Skeletal muscle satellite cell (primary cell): Measurements from ENCODE around the gene SPACA7. TPM values are rescaled to one million over a fixed set of nuclear protein-coding genes. Genes with fewer than 3 reads are reported as not detected.

Experiments
- H3K27me3 ChIP-seq: 2 replicates; pipeline ENCODE4 v1.7.0; 2013; ENCODE audit warnings: low read length; ENCODE audit not compliant: control insufficient read depth, insufficient read depth
- H3K36me3 ChIP-seq: 2 replicates; pipeline ENCODE4 v1.7.0; 2013; ENCODE audit warnings: mild to moderate bottlenecking, control low read depth, low read length; ENCODE audit not compliant: insufficient read depth
- H3K4me1 ChIP-seq: 2 replicates; pipeline ENCODE4 v1.7.0; 2013; ENCODE audit warnings: low read length; ENCODE audit not compliant: control insufficient read depth, insufficient read depth
- H3K4me2 ChIP-seq: 2 replicates; pipeline ENCODE4 v1.7.0; 2013; ENCODE audit warnings: mild to moderate bottlenecking, low read length
- H3K4me3 ChIP-seq: 2 replicates; pipeline ENCODE4 v1.7.0; 2013; ENCODE audit warnings: low read length
- H3K9ac ChIP-seq: 2 replicates; pipeline ENCODE4 v1.7.0; 2013; ENCODE audit warnings: mild to moderate bottlenecking, low read depth, low read length, moderate library complexity
- H3K9me3 ChIP-seq: replicated peaks from 2 replicates; pipeline ENCODE4 v1.7.0; 2013; ENCODE audit warnings: mild to moderate bottlenecking, control low read depth, low read length
- total RNA-seq: library from RNA; depleted of rRNA; stranded (reverse); fragments of >200 nt; gene quantifications from 2 replicates; pipeline ENCODE4 v1.2.3, GENCODE V29; 2012; rRNA removed

The SPACA7 gene, protein sequence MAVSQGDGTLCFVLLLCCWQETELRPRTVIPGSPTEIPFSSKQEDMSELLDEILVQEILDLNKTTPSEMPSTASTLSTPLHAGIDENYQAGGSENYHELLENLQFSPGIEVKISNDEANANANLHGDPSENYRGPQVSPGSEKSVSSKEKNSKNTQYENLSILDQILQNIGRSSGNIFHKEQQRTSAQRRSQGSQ
- total RNA-seq = not detected in 2 replicates

DNA sequence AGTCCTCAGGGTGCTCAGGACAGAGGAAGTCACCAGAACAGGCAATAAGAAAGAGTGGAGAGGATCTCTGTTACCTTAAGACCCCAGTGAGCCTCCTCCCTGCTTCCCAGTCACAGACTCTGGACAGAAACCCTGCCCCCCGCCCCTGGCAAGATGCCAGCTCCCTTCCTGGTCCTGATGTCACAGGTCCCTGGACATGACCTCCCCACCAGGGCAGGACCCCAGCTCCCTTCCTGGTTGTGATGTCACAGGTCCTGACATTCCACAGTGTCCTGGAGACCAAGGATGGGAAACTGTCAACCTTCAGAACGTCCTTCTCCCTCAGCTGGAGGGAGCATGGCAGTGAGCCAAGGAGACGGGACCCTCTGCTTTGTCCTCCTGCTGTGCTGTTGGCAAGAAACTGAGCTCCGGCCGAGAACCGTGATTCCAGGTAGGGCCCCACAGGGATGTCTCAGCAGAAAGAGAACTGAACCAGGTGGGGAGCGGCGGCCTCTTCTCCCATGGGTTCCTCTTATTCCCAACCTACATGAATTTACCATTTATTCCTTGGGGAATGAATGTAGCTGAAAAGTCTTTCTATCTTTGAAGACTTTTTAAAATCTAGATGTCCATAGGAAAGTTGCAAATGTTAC is at the start of gene SPACA7:
TSS of gene SPACA7 (plus strand) at position 306 of the 632 bp plus-strand sequence. CDS start at position 337, 31 bp downstream.
- Histone ChIP-seq H3K9ac (no peak within 1 kb of the TSS), H3K4me3 (no peak within 1 kb of the TSS), H3K36me3 (no peaks in the 10 kb centered on the region), H3K27me3 (no peaks in the 10 kb centered on the region), H3K4me1 (no peaks in the 10 kb centered on the region), H3K9me3 (peaks cover 10% of the 10 kb centered on the region), H3K4me2 (no peak within 1 kb of the TSS)

DNA sequence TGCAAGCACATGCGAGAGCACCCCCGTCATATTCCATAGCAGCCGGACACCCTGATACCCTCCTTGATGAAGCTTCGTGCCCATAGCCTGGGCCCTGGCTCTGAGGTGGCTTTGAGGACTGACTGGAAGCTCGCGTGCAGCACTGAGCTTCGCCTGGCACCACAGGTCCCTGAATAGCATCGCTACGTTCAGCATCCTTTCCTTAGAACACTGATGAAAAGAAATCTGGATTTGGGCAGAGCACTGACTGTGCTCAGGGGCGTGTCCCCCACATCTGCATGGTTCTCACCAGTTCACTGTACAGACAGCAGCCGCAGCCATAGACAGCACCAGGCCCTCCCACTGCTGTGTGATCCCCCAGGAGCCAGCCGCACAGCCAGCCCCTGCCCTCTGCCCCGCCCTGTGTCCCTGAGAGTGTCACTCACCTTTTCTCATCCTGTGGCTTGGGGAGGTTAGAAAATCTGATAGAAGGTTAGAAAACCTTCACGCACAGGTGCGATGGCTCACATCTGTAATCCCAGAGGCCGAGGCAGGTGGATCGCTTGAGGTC is 49.3 kb upstream of the SPACA7 start:
- H3K36me3 ChIP-seq = no peaks in the 10 kb centered on the region
- H3K4me2 ChIP-seq = no peak overlapping the region
- no peak overlapping the region for H3K4me3 ChIP-seq
- no peak overlapping the region for H3K9ac ChIP-seq
- no peaks in the 10 kb centered on the region for H3K4me1 ChIP-seq
- peaks cover 7% of the 10 kb centered on the region for H3K27me3 ChIP-seq
- peaks cover 2% of the 10 kb centered on the region for H3K9me3 ChIP-seq

DNA sequence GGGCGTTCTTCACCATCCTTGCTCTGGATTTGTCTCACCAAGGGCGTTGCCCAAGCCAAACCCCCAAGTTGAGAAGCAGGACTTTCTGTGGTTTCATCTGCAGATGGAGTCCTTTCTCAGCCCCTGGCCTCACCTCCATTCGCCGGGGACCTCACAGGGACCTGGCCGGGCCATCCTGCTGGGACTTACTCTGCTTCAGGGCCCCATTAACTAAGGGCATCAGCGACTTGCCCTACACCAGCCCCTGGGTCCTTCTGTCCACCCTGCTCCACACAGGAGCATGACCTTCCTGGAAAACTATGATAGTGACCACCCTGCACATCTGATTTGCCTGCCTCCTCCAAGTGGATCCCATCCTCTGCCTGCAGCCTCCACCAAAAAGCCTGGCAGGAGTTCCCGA is 47.2 kb upstream of the SPACA7 start:
- H3K27me3 ChIP-seq = peaks cover 7% of the 10 kb centered on the region
- H3K36me3 ChIP-seq = no peaks in the 10 kb centered on the region
- H3K9ac ChIP-seq = no peak overlapping the region
- H3K4me2 ChIP-seq = no peak overlapping the region
- H3K4me1 ChIP-seq = no peaks in the 10 kb centered on the region
- H3K9me3 ChIP-seq = peaks cover 2% of the 10 kb centered on the region
- H3K4me3 ChIP-seq = no peak overlapping the region

DNA sequence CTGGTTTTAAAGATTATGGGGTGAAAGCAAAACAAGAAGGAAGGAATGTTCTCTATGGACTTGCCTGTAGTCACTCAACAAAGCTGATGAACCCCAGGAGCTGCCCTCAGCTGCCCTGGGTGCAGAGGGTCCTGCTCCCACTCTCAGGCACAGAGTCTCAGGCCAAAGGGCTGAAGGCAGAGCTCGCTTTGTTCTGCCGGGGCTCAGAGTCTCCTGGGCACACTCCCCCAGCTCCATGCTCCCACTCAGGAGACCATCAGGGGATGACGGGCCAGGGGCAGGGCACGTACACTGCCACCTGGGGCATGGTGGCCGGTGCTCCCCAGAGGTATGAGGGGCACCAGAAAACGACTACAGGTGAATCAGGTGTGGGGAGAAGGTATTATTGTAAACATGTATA is 46.8 kb upstream of the SPACA7 start:
- Histone ChIP-seq H3K27me3 (peaks cover 7% of the 10 kb centered on the region), H3K9me3 (peaks cover 2% of the 10 kb centered on the region), H3K4me1 (no peaks in the 10 kb centered on the region), H3K4me3 (no peak overlapping the region), H3K36me3 (no peaks in the 10 kb centered on the region), H3K9ac (no peak overlapping the region), H3K4me2 (no peak overlapping the region)

DNA sequence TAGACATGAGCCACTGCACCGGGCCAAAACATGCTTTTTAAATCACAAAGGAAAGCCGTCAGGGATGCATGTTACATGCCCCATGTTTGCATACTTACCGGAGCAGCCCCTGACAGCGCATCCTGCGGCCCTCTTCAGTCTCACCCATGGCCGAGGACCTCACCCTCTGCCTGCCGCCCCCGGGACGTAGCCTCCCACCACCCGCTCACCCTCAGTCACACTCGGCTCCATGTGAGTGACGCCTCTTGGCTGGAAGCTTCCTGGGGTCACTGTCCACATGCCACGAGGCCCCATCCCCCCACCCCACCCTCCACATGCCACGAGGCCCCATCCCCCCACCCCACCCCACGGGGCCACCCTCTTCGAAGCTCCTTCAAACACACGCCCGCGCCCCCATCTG is 46.1 kb upstream of the SPACA7 start:
- Histone ChIP-seq H3K4me2 (no peak overlapping the region), H3K36me3 (no peaks in the 10 kb centered on the region), H3K9ac (no peak overlapping the region), H3K4me3 (no peak overlapping the region), H3K4me1 (no peaks in the 10 kb centered on the region), H3K27me3 (peaks cover 7% of the 10 kb centered on the region), H3K9me3 (peaks cover 2% of the 10 kb centered on the region)

DNA sequence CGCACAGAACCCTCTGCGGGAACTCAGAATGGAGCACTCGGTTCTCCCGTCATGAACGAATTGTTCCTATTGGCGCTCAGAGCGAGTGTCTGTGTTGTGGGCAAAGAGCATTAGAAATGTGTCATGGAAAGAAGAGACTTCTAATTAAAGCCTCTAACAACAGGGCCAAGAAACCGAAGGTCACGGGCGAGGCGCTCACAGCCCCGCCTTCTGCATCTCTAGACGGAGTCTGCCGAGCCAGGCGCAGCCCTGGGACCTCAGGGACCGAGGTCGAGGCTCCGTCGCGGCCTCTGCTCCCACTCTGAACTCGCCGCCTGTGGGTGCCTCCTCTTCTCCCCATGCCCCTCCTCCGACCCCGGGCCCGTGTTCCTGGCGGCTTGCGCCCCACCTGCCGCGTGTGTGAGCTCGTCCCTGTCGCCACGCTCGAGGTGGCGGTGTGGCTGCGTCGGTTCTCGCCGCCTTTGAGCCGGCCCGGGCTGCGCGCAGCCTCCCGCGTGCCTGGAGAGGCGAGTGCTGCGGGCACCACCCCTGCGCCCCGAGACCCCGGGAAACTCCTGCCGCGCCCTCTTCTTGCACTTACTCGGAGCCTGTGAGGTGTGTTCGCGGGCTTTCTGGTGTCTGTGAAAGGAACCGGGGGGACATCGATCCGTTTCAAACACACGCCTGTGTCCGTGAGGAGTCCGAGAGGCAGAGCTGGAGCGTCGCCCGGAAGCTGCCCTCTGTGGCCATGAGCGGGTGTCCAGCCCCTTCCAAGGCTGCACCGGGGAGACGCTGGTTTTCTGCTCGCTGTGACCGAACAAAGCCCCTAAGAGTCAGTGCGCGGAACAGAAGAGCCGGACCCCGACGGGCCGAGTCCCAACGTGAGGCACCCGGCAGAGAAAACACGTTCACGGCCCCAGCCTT is 45.4 kb upstream of the SPACA7 start:
- no peaks in the 10 kb centered on the region for H3K4me1 ChIP-seq
- H3K4me3 ChIP-seq = no peak overlapping the region
- peaks cover 1% of the 10 kb centered on the region for H3K9me3 ChIP-seq
- H3K9ac ChIP-seq = no peak overlapping the region
- H3K27me3 ChIP-seq = peaks cover 7% of the 10 kb centered on the region
- no peaks in the 10 kb centered on the region for H3K36me3 ChIP-seq
- no peak overlapping the region for H3K4me2 ChIP-seq

DNA sequence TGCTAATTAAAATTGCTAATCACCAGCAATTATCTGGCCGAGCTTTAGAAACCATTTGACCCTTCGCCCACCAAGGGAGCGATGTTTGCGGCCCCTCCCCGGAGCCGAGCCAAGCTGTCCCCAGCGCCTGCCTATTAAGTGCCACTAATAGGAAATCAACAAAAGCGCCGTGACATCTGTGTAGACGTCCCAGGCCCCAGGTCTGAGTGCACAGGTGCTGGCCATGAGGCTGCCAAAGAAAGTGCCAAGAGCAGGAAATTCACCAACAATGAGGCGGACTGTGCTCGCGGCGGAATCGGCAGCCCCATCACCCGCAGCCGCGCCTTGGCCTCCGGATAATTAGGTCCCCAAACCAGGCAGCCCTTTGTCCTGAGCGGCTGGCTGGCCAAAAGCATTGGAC is 44.5 kb upstream of the SPACA7 start:
- H3K4me2 ChIP-seq = no peak overlapping the region
- H3K27me3 ChIP-seq = peaks cover 7% of the 10 kb centered on the region
- no peaks in the 10 kb centered on the region for H3K36me3 ChIP-seq

DNA sequence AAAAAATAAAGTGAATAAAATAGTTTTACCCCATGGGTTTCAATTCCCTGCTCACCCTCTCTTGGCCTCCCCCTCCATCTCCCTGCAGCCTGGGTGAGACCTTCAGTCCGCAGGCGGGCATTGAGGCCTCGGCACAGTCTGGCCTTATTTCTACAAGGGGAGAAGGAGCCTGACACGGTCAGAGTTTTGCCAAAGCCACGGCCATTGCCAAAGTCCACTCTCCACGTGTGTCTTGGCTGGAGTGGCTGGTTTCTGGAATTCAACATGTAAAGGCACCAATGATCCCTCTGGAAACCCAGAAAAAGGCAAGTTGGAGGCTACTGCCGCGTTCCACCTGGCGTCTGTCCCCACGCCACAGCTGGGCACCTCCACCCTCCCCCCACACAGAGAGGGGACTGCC is 43.4 kb upstream of the SPACA7 start:
- H3K4me3 ChIP-seq = no peak overlapping the region
- H3K27me3 ChIP-seq = peaks cover 7% of the 10 kb centered on the region
- no peaks in the 10 kb centered on the region for H3K4me1 ChIP-seq
- H3K9ac ChIP-seq = no peak overlapping the region
- no peaks in the 10 kb centered on the region for H3K36me3 ChIP-seq
- H3K4me2 ChIP-seq = no peak overlapping the region
- H3K9me3 ChIP-seq = no peaks in the 10 kb centered on the region

More for the DNA sequence above, 44.5 kb upstream of the SPACA7 start:
- Histone ChIP-seq H3K9me3 (no peaks in the 10 kb centered on the region), H3K9ac (no peak overlapping the region), H3K4me3 (no peak overlapping the region), H3K4me1 (no peaks in the 10 kb centered on the region)

DNA sequence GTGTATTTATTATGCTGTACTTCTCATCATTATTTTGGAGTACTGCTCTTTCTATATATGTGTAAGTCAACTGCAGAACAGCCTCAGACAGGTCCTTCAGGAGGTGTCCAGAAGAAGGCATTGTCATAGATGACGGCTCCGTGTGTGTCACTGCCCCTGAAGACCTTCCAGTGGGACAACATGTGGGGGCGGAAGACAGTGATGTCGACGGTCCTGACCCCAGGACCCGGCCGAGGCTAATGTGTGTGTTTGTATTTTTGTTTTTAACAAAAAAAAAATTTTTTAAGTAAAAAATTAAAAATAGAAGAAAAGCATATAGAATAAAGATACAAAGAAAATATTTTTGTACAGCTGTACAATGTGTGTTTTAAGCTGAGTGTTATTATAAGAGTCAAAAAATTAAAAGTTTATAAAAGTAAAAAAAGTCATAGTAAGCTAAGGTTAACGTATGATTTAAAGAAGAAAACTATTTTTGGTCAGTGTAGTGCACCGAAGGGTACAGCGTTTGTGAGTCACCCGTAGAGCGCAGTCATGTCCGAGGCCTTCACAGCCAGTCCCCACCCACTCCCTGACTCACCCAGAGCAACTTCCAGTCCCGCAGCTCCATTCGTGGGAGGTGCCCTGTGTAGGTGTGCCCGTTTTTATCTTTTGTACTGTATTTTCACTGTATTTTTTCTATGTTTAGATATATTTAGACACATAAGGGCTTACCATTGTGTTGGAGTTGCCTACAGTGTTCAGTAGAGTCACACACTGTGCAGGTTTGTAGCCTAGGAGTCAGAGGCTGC is 42.2 kb upstream of the SPACA7 start:
- Histone ChIP-seq H3K36me3 (no peaks in the 10 kb centered on the region), H3K4me3 (no peak overlapping the region), H3K4me1 (no peaks in the 10 kb centered on the region), H3K9ac (no peak overlapping the region), H3K27me3 (peaks cover 7% of the 10 kb centered on the region), H3K9me3 (no peaks in the 10 kb centered on the region), H3K4me2 (no peak overlapping the region)

DNA sequence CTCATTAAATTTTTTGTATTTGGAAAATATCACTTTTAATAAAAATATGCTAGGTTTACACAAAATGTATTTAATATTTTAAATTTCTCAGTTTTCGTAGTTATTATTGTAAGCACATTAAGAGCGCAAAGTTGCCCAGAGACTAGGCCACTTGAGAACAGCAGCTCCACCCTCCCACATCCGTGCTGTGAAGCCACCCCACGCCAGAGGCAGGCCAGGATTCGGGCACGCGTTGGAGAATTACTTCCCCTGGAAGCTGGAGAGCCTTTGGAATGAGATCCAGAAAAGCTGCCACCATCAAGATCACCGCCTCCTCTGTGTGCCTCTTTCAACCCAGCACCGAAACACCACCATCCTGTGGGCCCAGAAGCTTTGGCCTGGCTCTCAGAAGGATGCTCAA is 41.0 kb upstream of the SPACA7 start:
- peaks cover 7% of the 10 kb centered on the region for H3K27me3 ChIP-seq

DNA sequence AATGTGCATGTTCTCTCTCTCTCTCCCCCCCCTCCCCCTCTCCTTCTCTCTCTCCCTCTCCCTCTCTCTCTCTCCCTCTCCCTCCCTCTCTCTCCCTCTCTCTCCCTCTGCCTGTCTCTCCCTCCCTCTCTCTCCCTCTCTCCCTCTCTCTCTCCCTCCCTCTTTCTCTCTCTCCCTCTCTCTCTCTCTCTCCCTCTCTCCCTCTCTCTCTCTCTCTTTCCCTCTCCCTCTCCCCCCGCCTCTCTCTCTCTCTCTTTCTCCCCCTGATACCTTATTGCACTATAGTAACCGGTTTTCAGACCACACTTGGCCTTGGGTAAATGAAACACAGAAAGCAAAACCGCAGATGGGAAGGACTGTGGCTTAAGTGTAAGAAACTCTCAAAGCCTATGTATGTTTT is 34.7 kb upstream of the SPACA7 start:
- Histone ChIP-seq H3K4me1 (no peaks in the 10 kb centered on the region), H3K36me3 (no peaks in the 10 kb centered on the region), H3K9me3 (no peaks in the 10 kb centered on the region), H3K9ac (no peak overlapping the region), H3K4me3 (no peak overlapping the region), H3K27me3 (peaks cover 1% of the 10 kb centered on the region), H3K4me2 (no peak overlapping the region)

More for the DNA sequence above, 41.0 kb upstream of the SPACA7 start:
- no peak overlapping the region for H3K4me3 ChIP-seq
- H3K4me2 ChIP-seq = no peak overlapping the region
- no peak overlapping the region for H3K9ac ChIP-seq
- H3K9me3 ChIP-seq = no peaks in the 10 kb centered on the region
- H3K4me1 ChIP-seq = no peaks in the 10 kb centered on the region
- H3K36me3 ChIP-seq = no peaks in the 10 kb centered on the region
